NCI-H1105 treated with DMSO at 0.1 percent for 48 hours (cell line): ENCODE results near the gene SLC27A4.

Experiments
- DNase-seq: peaks from one replicate; lab custom pipeline; 2025; lab: John Stamatoyannopoulos, UW

The SLC27A4 gene

DNA sequence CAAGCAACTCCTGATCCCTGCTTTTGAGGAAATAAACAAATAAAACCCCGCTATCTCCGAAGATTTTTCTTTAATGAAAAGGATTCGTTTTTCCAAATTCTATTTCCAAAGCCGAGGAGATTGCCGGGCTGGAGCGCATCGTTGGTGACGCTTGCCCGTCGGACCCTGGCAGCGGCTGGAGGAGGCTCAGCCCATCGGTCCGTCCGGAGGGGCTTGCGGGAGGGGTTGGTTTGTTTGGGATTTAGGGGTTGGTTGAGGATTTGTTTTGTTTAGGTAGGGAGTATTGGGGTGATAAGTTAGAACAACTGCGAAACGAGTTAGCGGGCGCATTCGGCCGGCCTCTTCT is 51.6 kb downstream of the SLC27A4 start:
- DNase-seq = no peak

DNA sequence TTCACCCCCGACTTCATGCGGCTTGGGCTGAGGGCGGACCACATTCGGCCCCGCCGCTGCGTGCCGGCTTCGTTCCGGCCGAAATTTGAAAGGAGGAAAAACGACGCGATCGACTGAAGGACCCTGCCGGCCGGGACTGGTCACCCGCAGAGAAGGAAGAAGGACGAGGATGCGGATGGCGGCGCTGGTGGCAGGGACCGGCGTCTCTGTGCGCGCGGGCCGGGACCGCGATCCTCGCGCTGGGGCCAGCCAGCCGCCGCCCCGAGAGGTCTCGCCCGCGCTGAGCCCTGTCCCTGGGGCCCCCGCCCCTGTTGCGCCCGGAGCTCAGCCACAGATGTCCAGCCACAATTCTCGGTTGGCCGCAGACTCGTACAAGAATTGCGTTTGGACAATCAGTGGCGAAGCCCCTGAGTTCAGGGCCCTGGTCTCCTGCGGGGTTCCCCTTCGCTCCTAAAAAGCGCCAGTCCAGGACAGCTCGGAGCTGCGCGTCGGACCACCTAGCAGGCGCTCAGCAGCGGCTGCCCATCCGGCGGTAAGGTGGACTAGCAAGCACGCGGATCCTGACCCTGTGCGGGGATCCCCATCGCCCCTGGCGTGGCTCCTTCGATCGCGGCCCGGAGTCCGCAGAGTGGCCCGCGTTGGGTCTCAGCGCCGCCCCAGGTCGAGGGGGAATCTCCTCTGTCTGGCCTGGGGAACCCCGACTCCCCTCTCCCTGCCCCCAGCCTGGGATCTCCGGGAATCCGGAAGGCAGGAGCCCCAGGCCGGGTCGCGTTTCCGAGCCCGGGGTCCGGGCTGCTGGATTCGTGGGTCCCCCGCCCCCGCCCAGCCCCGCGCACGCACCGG is 52.2 kb downstream of the SLC27A4 start:
- no peak for DNase-seq

DNA sequence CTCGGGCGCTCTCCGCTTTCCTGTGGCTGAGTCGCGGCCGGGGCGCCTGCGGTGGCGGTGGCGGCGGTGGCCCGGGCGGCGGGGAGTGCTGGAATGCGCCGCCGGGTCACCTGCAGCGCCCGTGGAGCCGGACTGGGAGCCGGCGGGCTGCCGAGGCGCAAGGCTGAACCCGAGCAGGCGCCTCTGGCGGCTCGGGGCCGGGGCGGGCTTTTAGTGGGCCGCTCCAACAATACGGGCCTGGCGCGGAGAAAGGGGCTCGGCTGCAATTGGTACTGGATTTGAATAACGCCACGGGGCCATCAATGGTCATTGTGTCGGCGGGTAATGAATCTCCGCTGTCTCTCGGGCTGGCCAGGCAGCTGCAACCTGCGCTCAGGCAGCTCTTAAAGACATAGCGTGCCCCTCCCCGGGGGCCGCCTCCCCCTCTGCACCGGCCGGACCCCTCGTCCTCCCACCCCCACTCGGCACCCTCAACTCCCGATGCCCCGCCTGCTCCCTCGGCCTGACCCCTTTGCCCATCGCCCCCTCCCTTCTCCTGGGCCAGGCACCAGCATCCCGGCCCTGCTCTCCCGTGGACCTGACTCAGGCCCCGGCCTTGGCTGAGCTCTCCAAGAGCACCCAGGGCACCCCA is 52.9 kb downstream of the SLC27A4 start:
- no peak for DNase-seq

DNA sequence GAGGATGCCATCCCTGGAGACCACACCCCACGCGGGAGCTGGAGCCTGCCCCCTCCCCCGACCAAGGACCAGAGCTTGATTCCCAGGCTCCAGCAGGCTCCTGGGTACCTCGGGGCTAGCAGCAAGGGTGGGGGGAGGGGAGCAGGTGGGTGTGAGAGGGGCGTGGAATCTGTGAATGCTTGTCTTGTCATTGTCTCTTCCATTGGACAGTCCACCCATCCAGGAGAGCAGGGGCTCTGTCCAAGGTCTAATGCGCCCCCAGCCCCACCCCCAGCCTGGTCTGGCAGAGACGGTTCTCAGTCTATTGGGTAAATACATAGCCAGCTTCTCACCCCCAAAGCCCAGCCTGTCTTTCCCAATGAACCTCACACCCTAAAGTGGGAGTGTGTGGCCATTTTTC is 53.6 kb downstream of the SLC27A4 start:
- DNase-seq = no peak

DNA sequence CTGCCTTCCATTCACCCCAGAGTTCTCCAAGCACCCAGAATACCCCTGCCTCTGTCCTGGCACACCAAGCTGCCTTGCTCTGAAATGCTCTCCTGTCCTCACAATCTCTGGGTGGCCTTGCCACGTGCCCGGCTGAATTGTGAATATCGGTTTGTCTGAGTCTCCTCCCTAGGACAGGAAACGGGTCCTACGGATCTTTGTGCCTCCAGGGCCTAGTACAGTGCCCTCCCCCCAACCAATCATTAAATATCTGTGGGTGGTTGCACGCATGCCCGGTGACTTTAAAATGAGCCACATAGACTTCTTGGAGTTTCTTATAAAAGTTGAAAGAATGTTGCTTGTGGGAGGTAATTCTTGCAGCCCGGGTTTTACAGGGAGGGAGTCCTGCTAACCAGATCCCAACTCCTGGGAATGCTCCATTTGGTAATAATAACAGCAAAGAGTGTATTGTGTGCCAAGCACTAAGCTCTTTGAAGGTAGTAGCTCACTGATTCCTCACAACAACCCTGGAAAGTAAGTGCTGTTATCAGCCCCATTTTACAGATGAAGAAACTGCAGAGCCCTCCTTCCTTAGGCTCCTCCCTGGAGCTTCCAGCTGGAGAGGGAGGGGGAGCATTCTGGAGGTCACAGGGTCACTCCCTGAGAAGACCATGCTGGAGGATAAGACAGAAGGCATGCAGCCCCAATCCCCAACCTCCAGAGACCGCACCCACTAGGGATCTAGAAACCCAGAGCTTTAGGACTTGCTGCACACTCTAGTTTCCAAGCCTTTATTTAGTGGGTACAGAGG is 54.2 kb downstream of the SLC27A4 start:
- no peak for DNase-seq

DNA sequence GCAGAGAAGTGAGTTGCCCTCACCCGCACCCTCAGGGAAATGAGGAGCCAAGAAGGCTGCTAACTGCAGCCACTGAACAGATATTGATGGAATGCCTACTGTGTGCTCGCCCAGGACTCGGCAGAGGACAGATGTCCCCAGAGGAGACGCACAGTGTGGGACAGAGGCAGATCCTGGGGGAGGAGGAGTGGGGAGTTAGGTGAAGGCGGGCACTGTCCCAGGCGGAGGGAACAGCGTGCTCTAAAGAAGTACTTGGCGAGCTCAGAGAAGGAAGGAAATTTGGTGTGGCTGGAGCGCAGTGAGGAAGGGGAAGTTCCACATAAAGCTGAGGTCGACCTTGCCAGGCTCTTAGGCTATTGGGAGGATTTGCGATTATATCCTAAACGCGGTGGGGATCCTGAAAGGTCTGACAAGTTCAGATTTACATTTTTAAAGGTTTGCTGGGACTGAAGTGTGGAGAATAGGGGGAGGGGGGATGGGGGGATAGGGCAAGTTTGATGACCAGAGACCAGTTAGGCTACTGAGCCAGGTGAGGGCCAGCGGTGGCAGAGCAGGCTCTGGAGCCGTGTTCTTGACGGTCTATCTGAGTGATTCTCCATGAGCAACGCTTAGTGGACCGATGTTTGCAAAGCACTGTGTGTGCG is 56.8 kb downstream of the SLC27A4 start:
- no peak for DNase-seq

DNA sequence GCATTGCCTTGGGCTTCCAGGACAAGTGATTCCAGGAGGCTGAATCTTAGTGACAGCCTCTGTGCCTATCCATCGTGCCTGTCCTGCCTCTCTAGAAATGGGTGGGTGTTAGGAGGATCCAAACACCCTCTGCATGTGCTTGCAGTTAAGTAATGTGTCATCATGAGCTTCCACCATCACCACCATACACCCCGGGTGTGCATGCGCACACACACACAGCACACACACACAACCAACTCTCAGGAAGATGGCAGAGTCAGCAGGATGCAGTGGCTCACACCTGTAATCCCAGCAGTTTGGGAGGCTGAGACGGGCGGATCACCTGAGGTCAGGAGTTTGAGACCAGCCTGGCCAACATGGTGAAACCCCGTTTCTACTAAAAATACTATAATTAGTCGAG is 57.5 kb downstream of the SLC27A4 start:
- DNase-seq = no peak

DNA sequence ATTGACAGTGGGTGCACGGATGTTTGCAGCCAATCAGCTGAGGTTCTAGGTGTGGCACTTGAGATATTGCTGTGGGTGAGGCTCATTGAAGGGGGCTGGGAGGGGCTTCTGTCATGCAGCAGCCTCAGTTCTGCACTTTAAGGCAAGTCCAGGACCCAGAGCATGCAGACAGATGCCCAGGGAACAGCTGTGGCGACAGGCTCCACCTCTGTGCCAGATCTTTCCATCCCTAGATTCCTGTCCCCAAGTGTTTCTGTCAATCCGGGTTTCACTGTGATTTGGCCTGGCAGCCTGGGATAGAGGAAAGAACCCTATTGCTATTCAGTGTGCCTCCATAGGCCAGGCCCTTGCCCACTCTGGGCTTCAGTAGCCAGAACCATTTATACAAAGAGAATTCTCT is 59.5 kb downstream of the SLC27A4 start:
- no peak for DNase-seq

DNA sequence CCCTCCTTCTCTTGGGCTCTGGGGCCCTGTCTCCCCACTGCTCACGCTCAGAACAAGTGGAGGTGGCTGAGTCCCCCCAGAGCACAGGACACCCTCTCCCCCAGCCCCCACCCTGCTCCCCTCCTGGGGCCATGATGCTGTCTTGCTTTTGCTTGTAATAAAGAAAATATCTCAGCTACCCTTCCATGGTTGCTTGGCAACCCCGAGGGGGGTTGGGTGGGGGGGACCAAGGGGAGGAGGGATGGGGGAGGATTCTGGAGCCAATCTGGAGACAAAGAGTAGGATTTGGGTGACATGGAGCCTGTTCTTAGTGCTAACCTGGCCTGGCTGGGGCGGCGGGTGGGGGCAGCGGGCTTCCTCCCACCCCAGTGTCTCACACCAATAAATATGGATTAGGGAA is 64.2 kb downstream of the SLC27A4 start:
- DNase-seq = no peak

DNA sequence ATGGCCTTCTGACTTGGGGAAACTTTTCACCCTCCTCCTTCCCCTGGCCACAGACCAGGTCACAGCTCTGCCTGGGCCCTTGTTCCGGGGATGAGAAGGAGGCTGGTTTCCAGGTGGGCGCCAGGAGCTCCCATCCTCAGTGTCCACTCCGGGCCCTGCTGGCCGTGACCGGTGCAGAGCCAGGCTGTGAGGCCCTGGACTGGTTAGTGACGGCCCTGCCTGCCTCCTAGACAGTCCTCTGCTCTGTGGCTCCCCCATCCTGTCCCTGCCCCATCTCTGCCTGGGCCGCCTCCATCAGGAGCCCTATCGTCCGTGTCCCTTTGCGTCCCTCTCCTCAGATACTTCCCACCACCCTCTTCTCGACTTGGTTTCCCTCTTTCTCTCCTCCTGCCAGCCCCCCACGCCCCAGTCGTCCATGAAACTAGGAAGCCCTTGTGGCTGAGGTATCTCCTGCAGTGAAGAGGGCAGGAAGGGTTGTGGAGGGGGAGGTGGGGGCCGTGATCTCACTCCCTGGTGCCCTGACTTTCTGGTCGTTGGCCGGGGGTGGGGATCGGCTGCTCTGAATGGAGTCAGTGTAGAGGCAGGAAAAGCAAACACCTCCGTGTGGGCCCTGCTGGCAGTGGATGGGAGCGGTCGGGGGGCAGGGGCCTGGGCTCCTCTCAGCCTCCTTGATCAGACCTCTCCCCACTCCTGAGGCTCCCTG is 64.9 kb downstream of the SLC27A4 start:
- no peak for DNase-seq

DNA sequence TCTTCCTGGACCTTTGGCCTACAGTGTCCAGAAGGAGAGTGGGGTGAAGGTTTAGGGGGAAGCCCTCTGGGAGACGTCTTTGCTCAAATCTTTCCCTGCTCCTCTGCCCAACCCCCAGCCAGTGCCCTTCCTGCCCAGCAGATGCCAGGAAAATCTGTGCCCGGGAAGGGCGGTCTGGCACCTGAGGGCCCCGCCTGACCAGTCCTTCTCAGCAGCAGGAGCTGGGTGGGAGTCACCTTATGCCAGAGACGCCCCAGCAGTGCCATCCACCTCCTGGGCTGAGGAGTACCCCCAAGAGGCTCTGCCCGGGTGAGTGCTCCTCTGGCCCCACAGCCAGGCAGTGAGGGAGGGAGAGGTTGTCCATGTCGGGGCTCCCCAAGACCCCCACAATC is 65.4 kb downstream of the SLC27A4 start:
- no peak for DNase-seq

DNA sequence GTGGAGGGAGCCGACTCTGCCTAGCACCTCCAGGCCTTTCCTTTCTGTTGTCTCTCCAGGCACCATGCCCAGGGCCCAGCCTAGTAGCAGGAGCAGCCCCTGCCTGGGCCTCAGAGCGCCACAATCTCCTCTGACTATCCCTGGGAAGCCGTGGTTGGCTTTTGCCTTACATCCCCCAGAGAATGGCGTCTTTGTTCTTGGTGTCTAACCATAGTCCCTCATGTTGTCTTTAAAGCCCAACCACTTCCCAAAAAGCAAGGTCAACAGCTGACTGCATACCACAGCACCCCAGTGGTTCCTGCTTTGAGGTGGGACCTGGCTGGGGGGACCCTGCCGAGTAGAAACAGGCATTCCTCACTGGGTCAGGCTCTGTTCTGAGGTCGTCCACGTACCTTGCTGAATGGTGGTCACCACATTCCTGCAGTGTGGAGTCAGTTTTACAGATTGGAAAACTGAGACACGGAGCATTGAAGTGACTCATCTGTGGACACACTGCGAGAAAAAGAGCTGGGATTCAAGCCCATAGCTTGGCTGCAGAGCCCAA is 66.6 kb downstream of the SLC27A4 start:
- no peak for DNase-seq

DNA sequence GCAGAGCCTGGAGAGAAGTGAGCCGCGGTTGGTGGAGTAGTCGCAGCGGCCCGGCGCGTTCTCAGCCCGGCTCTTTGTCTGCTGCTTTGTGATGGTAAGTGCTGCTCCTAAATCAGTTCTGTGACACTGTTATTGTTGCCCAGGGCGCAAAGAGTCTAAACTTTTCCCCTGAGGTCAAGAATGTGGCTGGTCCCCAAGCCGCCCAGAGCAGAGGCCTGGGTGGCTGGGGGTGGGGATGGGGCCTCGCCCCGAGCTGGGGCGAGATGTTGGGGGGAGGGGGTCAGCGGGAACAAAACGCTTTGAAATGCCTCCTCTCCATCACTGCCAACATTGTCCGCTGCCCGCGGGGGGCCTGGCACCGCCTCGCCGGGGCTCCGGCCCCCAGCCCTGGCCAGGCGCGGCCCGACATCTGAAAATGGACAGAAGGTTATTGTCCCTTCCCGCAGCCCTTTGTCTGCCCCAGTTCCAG is 68.7 kb downstream of the SLC27A4 start:
- no peak for DNase-seq

DNA sequence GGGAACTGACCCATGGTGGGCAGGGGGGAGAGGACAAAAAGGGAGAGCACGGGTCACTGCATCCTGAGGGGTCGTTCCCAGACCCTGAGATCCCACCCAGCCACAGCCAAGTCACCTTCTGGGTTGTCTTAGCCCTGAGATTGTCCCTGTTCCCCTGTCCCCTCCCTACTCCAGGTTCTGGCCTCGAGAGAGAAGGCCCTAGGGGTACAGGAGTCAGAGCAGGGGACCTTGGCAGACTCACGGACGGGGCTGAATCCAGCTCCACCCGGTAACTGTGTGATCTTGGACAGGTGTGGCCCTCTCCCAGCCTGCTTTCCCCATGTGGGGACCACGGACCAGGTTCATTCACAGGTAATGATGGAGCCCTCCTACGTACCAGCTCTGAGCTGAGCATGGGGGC is 69.1 kb downstream of the SLC27A4 start:
- no peak for DNase-seq

DNA sequence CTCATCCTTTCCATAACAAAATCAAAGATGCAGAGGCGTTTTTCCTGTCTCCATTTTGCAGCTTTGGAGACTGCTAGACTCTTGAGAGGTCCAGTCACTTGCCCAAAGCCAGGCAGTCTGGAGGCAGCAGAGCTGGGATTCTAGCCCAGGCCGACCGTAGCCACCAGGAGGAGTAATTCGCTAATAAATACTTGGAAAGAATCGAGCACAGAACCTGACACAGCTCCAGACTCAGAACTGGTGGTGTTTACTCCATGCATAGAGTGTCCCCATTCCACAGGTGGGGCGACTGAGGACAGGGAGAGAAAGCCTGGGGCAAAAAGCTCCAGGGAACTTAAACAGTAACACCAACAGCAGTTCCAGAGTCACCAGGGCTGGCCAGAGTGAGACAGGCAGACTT is 69.7 kb downstream of the SLC27A4 start:
- DNase-seq = no peak
